GM12878 (cell line): ENCODE data around the gene TMEM253. TPM values are rescaled to one million over a fixed set of nuclear protein-coding genes. Genes with fewer than 3 reads are reported as not detected.

Experiments
- ATAC-seq: fragments of 200-7000 bp; cut with Tn5 transposase; 3 replicates; pipeline ENCODE4 v1.9.1; 2020; ENCODE audit warnings: mild to moderate bottlenecking, moderate library complexity
- BruUV-seq: library from RNA; stranded (reverse); fragments of 400-500 nt; replicated peaks from 2 replicates; lab custom pipeline; 2021; lab: Mats Ljungman, UMichigan
- CTCF ChIA-PET: fragments of 300-600 bp; sonication (Branson Sonifier 250); formaldehyde crosslinking; extraction: SDS; loops from one replicate; lab custom pipeline; 2021; ENCODE audit warnings: inconsistent platforms; lab: Yijun Ruan, JAX
- POLR2A ChIA-PET: fragments of 350-600 bp; formaldehyde crosslinking; extraction: SDS; loops from one replicate; lab custom pipeline; 2021; ENCODE audit warnings: inconsistent platforms; lab: Charles Lee
- RAD21 ChIA-PET: fragments of 300-600 bp; sonication (Branson Sonifier 250); formaldehyde crosslinking; loops from one replicate; lab custom pipeline; 2023; ENCODE audit warnings: antibody characterized with exemption; ENCODE audit not compliant: unreplicated experiment; lab: Charles Lee
- SMC1A ChIA-PET: fragments of 300-600 bp; sonication (Branson Sonifier 250); formaldehyde crosslinking; loops from one replicate; lab custom pipeline; 2023; ENCODE audit not compliant: unreplicated experiment, uncharacterized antibody; lab: Charles Lee
- DNase-seq: peaks from one replicate; pipeline ENCODE4 v3.0.0-alpha.2; 2011; ENCODE audit warnings: low read depth, low spot score
- FAIRE-seq: peaks from 3 replicates; lab custom pipeline; 2011; peaks lifted over from hg19 to GRCh38; lab: Jason Lieb, UNC
- H2AFZ ChIP-seq: 2 replicates; pipeline ENCODE4 v1.6.0; 2011; ENCODE audit warnings: low read depth, low read length, control low read depth; ENCODE audit not compliant: control insufficient read depth
- H3K27ac ChIP-seq: 2 replicates; pipeline ENCODE4 v1.5.1; 2011; ENCODE audit warnings: control low read depth; ENCODE audit not compliant: control insufficient read depth, insufficient read depth
- H3K27me3 ChIP-seq, 2 experiments: replicated peaks in 1 of 2; 2 replicates each; pipeline versions ENCODE4 v1.6.0 to v1.6.1; 2011; ENCODE audit warnings: low read length in 1 of 2; ENCODE audit not compliant: control insufficient read depth in 2 of 2, insufficient read depth in 2 of 2
- H3K36me3 ChIP-seq, 2 experiments: 2 replicates each; pipeline ENCODE4 v1.5.1; 2011; ENCODE audit warnings: low read length in 1 of 2; ENCODE audit not compliant: control insufficient read depth in 2 of 2, insufficient read depth in 2 of 2
- H3K4me1 ChIP-seq: 2 replicates; pipeline ENCODE4 v1.6.1; 2011; ENCODE audit warnings: mild to moderate bottlenecking, low read length, moderate library complexity, mixed read lengths; ENCODE audit not compliant: control insufficient read depth, insufficient read depth
- H3K4me2 ChIP-seq: 2 replicates; pipeline ENCODE4 v1.6.0; 2011; ENCODE audit warnings: control low read depth; ENCODE audit not compliant: control insufficient read depth, insufficient read depth
- H3K4me3 ChIP-seq: fragments of 200-600 bp; sonication (generic); 2 replicates; pipeline ENCODE4 v1.5.1; 2016
- H3K79me2 ChIP-seq: 2 replicates; pipeline ENCODE4 v1.6.0; 2011; ENCODE audit warnings: low read length; ENCODE audit not compliant: control insufficient read depth, insufficient read depth
- H3K9ac ChIP-seq: 2 replicates; pipeline ENCODE4 v1.8.0; 2011; ENCODE audit warnings: low read length, control low read depth, mixed read lengths; ENCODE audit not compliant: control insufficient read depth, insufficient read depth
- H3K9me3 ChIP-seq: replicated peaks from 3 replicates; pipeline ENCODE4 v1.5.1; 2011; ENCODE audit warnings: mild to moderate bottlenecking, low read length; ENCODE audit not compliant: control insufficient read depth, insufficient read depth
- H4K20me1 ChIP-seq: 2 replicates; pipeline ENCODE4 v1.6.0; 2011; ENCODE audit not compliant: control insufficient read depth, insufficient read depth
- FOXK2 ChIP-seq: fragments of 450-650 bp; IDR thresholded peaks from 2 replicates; pipeline ENCODE4 v1.6.1; 2017; ENCODE audit warnings: mild to moderate bottlenecking, moderate library complexity
- PAX8 ChIP-seq: fragments of 450-650 bp; IDR thresholded peaks from 2 replicates; pipeline ENCODE4 v1.6.1; 2017; ENCODE audit warnings: mild to moderate bottlenecking, moderate library complexity
- POLR2A ChIP-seq: IDR thresholded peaks from 2 replicates; pipeline ENCODE4 v1.6.1; 2011; ENCODE audit warnings: low read depth, mild to moderate bottlenecking, low read length
- ZBTB4 ChIP-seq: fragments of 450-650 bp; formaldehyde crosslinking; IDR thresholded peaks from 2 replicates; pipeline ENCODE4 v1.4.0; 2022; ENCODE audit warnings: mild to moderate bottlenecking, moderate library complexity
- ZNF207 ChIP-seq: fragments of 450-650 bp; IDR thresholded peaks from 2 replicates; pipeline ENCODE4 v1.6.1; 2014; ENCODE audit warnings: antibody characterized with exemption, mild to moderate bottlenecking, borderline replicate concordance
- WGBS: methylation state at CpG from one replicate; pipeline ENCODE4 v1.1.6; 2016; ENCODE audit warnings: low lambda C conversion rate; ENCODE audit not compliant: insufficient replicate concordance, insufficient coverage; ENCODE audit errors: missing lambda C conversion rate; 5-methylcytosine and 5-hydroxymethylcytosine counted together
- in situ Hi-C: fragments of 300-500 bp; cut with MboI; formaldehyde crosslinking; loops from 9 replicates; pipeline ENCODE4 v1.14.3; 2018; ENCODE audit warnings: mixed read lengths
- intact Hi-C: fragments of 100-400 bp; cut with micrococcal nuclease; formaldehyde crosslinking; loops from one replicate; pipeline ENCODE4 v1.14.2; 2022; ENCODE audit not compliant: unreplicated experiment
- polyA plus RNA-seq, 11 experiments: library from polyadenylated mRNA; depleted of rRNA in 4 of 11; unstranded in 6 of 11; stranded (reverse) in 5 of 11; fragments of >200 nt; fragmentation: Nextera tagmentation in 4 of 11; fragmentation: Illumina TruSeq in 1 of 11; extraction: Ambion mirVana in 4 of 11; extraction: Trizol in 1 of 11; gene quantifications; 1 replicate in 1 of 11; 2 replicates in 10 of 11; pipeline versions ENCODE4 v1.2.1 to v1.2.3, GENCODE V29; 2011 to 2016; ENCODE audit warnings: inconsistent platforms in 2 of 11, missing spikeins in 2 of 11, low read depth in 1 of 11
- total RNA-seq, 4 experiments: library from RNA; depleted of rRNA in 3 of 4; stranded (reverse); fragments of >200 nt in 3 of 4; fragmentation: Illumina TruSeq in 1 of 4; extraction: Trizol in 1 of 4; gene quantifications; 2 replicates each; pipeline versions ENCODE4 v1.2.1 to v1.2.3, GENCODE V29; 2013 to 2021

Gene TMEM253
- total and polyA plus RNA-seq, 10 of the 15 experiments (the other 5 are each of a cell fraction or from before 2014, with no cell fraction given): 0.11 to 0.48 TPM; not detected in 8

- no peak for TF ChIP-seq ZBTB4 (CRISPR knock-in tag)
- no peak for TF ChIP-seq POLR2A
- no peak for TF ChIP-seq FOXK2
- no peak for TF ChIP-seq PAX8
- TF ChIP-seq, all 136 proteins: peak for 0
These were observed 19.8 kb downstream of the TMEM253 start (continued) for GRCh38 chr14:21120686-21121085.

GRCh38 chr14:21121122-21121521, 20.3 kb downstream of the TMEM253 start:
- H4K20me1 ChIP-seq: no peaks in the 10 kb centered on the region
- no peak overlapping the region for H3K4me3 ChIP-seq
- no peak overlapping the region for H2AFZ ChIP-seq
- no peak for TF ChIP-seq ZNF207
- no peaks in the 10 kb centered on the region for H3K36me3 ChIP-seq
- H3K4me1 ChIP-seq: no peaks in the 10 kb centered on the region
- H3K9me3 ChIP-seq: no peaks in the 10 kb centered on the region
- ChIA-PET SMC1A (no interaction called here), POLR2A (interaction anchor here (0.7 kb wide), 1 partner anchor 21 kb away, joined by 5 read pairs; no protein-coding TSS in a partner anchor), RAD21 (no interaction called here), CTCF (no interaction called here)
- no peaks in the 10 kb centered on the region; a peak in 2 of 4 replicates for H3K27me3 ChIP-seq
- intact Hi-C loops (no loop called here), in situ Hi-C loops (no loop called here)
- no peaks in the 10 kb centered on the region for H3K79me2 ChIP-seq
- BruUV-seq: no TSS peak
- H3K27ac ChIP-seq: no peak overlapping the region
- ATAC-seq: no peak
- H3K4me2 ChIP-seq: no peak overlapping the region
- WGBS: 44% methylated on average over 1 of the region's 1 CpG
- no peak for FAIRE-seq
- H3K9ac ChIP-seq: no peak overlapping the region
- no peak for DNase-seq
